ENCODE measurements around the gene TUNAR.

The TUNAR gene

DNA sequence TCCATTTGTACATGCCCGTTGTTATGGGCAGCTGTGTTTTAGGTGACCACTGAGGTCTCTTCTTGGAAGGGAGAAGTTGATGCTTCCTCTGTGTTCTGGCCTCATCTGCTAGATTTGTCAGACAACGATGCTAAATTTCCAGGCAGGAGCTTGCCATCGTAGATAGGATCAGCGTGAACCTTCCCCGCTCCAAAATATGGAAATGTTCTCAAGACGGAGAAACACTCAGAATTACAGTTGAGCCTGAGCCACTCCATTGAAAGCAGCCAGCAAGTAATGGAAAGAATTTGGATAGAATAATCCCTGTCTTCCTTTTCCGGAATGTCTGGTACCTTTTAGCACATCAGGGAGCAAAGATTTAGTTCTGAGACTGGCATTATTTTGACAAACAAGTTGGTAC is 34.8 kb downstream of the TUNAR start:
- no peak for DNase-seq (ENCODE audit: low read depth, low spot score)
- TF ChIP-seq, protein P1, sequence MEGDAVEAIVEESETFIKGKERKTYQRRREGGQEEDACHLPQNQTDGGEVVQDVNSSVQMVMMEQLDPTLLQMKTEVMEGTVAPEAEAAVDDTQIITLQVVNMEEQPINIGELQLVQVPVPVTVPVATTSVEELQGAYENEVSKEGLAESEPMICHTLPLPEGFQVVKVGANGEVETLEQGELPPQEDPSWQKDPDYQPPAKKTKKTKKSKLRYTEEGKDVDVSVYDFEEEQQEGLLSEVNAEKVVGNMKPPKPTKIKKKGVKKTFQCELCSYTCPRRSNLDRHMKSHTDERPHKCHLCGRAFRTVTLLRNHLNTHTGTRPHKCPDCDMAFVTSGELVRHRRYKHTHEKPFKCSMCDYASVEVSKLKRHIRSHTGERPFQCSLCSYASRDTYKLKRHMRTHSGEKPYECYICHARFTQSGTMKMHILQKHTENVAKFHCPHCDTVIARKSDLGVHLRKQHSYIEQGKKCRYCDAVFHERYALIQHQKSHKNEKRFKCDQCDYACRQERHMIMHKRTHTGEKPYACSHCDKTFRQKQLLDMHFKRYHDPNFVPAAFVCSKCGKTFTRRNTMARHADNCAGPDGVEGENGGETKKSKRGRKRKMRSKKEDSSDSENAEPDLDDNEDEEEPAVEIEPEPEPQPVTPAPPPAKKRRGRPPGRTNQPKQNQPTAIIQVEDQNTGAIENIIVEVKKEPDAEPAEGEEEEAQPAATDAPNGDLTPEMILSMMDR (IDR thresholded peaks at IDR 0.05; ENCODE audit: low read depth, low read length): no peak
- H3K4me3 ChIP-seq (ENCODE audit: low read depth, low read length): no peak overlapping the region
- in situ Hi-C loops (cut with HindIII; ENCODE audit: low sequenced_read_pairs): no loop called here

GRCh38 chr14:95915330-95915729 is 38.7 kb downstream of the TUNAR start:
- TF ChIP-seq, protein P1 (IDR thresholded peaks at IDR 0.05; ENCODE audit: low read depth, low read length): no peak
- in situ Hi-C loops (cut with HindIII; ENCODE audit: low sequenced_read_pairs): no loop called here
- no peak for DNase-seq (ENCODE audit: low read depth, low spot score)
- no peak overlapping the region for H3K4me3 ChIP-seq (ENCODE audit: low read depth, low read length)

DNA sequence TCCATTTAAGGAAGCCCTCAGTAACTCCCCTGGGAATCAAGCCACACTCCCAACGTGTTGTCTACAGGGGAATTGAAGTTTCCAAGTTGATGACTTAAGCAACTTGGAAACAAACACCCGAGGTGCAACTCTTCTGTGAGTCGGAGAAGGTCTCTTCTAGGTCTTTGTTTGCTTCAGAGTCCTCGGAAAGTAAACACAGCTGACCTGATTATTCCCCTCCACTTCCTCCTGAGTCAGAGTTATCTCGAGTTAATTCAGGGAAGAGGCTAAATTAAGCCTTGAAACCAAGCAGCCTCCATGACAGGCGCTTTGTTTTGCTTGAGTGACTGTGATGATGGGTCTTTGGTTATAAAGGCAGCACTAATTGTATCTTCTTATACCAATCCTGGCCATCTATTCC is 41.8 kb downstream of the TUNAR start:
- H3K4me3 ChIP-seq (ENCODE audit: low read depth, low read length): no peak overlapping the region
- in situ Hi-C loops (cut with HindIII; ENCODE audit: low sequenced_read_pairs): no loop called here
- TF ChIP-seq, protein P1 (IDR thresholded peaks at IDR 0.05; ENCODE audit: low read depth, low read length): no peak
- DNase-seq (ENCODE audit: low read depth, low spot score): no peak

DNA sequence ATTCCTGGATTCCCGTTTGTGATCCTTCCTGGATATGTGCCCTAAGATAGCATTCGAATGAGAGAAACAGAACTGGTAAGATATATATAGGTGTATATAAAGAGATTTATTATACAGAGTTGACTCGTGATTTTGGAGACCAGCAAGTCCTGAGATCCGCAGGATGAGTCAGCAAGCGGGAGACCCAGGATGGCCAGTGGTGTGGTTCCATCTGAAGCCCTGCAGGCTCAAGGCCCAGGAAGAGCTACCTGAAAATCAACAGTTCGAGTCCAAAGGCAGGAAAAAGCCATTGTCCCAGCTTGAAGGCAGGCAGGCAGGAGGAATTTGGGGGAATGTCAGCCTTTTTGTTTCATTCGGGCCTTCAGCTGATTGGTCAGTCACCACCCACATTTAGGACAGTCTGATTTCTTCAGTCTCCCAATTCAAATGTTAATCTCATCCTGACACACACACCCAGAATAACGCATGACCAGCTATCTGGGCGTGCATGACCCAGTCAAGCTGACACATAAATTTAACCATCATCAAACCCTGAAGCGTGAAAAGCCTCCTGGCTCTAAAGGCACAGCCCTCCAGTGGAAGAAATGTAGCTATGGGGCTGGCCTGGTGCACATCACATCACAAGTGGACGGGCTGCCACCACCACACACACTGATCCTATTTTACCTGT is 44.3 kb downstream of the TUNAR start:
- in situ Hi-C loops (cut with HindIII; ENCODE audit: low sequenced_read_pairs): no loop called here
- TF ChIP-seq, protein P1 (IDR thresholded peaks at IDR 0.05; ENCODE audit: low read depth, low read length): no peak
- no peak overlapping the region for H3K4me3 ChIP-seq (ENCODE audit: low read depth, low read length)
- DNase-seq (ENCODE audit: low read depth, low spot score): no peak

GRCh38 chr14:95922080-95922479 is 45.4 kb downstream of the TUNAR start:
- H3K4me3 ChIP-seq (ENCODE audit: low read depth, low read length): no peak overlapping the region
- in situ Hi-C loops (cut with HindIII; ENCODE audit: low sequenced_read_pairs): no loop called here
- TF ChIP-seq, protein P1 (IDR thresholded peaks at IDR 0.05; ENCODE audit: low read depth, low read length): no peak
- no peak for DNase-seq (ENCODE audit: low read depth, low spot score)

GRCh38 chr14:95928751-95929150 is 52.1 kb downstream of the TUNAR start:
- in situ Hi-C loops (cut with HindIII; ENCODE audit: low sequenced_read_pairs): no loop called here
- TF ChIP-seq, protein P1 (IDR thresholded peaks at IDR 0.05; ENCODE audit: low read depth, low read length): no peak
- H3K4me3 ChIP-seq (ENCODE audit: low read depth, low read length): no peak overlapping the region
- DNase-seq (ENCODE audit: low read depth, low spot score): no peak

All from astrocyte of the spinal cord (primary cell).